Fibroblast of mammary gland (primary cell): Measurements from ENCODE around the gene TOR3A.
"Not testable (repeated sequence)": the region's sequence is repeated elsewhere in the genome, so short reads cannot be mapped to it uniquely, and the experiment has no call there.

Experiments
- DNase-seq: peaks from one replicate; pipeline ENCODE4 v3.0.0-alpha.2; 2010; ENCODE audit warnings: low read depth
- H3K4me3 ChIP-seq: 2 replicates; pipeline ENCODE4 v1.5.1; 2011; ENCODE audit warnings: low read depth, mild to moderate bottlenecking, low read length, moderate library complexity; ENCODE audit not compliant: control insufficient read depth
- TF ChIP-seq, protein P1 (sequence below): conservative IDR thresholded peaks from 2 replicates; pipeline ENCODE4 v1.5.1; 2011; ENCODE audit warnings: low read depth, low read length, inconsistent platforms; ENCODE audit not compliant: control insufficient read depth, insufficient read depth

TOR3A gene

DNA sequence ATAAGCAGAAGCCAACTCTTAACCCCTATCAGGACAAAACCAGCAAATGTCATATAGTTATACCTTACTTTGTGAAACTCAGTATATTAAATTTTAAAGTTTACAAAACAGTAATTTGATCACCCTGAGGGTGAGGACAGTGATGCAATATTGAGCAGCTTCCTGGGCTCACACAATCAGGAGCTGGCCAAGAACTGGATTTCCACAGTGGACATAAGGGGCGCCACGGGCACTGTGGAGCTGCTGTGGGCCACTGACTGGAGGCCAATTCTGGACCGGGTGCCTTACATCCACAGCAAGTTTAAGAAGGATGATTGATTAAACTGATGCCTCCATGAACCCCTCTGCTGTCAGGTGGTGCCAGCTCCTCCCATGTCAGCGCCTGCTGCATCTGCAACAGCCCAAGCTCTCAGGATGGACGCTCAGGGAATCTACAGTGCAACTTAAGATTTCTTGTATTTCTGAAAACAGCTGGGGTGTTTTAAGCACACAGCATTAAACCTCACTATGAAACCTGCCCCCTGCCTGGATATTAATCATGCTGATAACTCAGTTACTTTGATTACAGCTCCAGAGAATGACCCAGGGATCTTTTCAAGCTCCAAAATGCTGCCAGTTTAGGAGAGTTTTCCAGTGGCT is 55.9 kb downstream of the TOR3A start:
- peak; percentile 55 for DNase-seq
- TF ChIP-seq, protein P1, sequence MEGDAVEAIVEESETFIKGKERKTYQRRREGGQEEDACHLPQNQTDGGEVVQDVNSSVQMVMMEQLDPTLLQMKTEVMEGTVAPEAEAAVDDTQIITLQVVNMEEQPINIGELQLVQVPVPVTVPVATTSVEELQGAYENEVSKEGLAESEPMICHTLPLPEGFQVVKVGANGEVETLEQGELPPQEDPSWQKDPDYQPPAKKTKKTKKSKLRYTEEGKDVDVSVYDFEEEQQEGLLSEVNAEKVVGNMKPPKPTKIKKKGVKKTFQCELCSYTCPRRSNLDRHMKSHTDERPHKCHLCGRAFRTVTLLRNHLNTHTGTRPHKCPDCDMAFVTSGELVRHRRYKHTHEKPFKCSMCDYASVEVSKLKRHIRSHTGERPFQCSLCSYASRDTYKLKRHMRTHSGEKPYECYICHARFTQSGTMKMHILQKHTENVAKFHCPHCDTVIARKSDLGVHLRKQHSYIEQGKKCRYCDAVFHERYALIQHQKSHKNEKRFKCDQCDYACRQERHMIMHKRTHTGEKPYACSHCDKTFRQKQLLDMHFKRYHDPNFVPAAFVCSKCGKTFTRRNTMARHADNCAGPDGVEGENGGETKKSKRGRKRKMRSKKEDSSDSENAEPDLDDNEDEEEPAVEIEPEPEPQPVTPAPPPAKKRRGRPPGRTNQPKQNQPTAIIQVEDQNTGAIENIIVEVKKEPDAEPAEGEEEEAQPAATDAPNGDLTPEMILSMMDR: no peak
- H3K4me3 ChIP-seq: peak overlapping the region; percentile 10

DNA sequence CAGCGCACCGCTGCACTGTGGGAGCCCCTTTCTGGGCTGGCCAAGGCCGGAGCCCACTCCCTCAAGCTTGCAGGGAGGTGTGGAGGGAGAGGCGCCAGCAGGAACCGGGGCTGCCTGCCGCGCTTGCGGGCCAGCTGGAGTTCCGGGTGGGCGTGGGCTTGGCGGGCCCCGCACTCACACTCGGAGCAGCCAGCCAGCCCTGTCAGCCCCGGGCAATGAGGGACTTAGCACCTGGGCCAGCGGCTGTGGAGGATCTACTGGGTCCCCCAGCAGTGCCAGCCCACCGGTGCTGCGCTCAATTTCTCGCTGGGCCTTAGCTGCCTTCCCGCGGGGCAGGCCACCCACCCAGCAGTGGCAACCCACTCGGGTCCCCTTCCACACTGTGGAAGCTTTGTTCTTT is 56.9 kb downstream of the TOR3A start:
- DNase-seq, H3K4me3 ChIP-seq: not testable (repeated sequence)

DNA sequence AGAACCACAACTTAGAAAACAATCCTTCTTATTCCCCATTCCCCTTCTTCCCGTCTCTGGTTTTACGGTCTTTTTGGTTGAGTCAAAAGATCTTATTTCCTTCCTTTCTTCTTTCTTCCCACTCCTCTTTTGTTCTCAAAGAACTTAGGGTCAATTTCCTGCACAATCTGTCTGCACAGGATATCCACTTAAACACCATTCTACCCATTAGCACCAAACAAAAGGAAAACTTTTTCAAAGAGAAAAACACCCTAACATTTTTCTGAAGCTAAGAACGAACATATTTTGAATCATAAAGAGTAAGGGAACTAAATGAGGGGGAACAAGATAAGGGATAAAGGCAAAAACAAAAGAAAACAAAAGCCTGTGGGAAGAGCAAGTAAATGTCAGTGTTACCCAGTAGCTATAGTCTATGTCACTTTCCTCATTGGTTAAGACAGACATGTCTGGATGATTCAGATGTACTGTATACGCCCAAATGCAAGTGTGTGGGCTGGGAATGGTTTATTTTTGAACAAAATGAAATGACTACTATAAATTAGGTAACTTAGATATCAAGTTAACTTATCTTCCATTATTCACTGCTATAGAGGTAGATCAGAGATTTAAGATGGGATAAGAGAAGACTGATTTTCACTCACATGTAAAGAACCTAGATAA is 59.9 kb downstream of the TOR3A start:
- TF ChIP-seq, protein P1: no peak
- H3K4me3 ChIP-seq: peak overlapping the region; percentile 91

DNA sequence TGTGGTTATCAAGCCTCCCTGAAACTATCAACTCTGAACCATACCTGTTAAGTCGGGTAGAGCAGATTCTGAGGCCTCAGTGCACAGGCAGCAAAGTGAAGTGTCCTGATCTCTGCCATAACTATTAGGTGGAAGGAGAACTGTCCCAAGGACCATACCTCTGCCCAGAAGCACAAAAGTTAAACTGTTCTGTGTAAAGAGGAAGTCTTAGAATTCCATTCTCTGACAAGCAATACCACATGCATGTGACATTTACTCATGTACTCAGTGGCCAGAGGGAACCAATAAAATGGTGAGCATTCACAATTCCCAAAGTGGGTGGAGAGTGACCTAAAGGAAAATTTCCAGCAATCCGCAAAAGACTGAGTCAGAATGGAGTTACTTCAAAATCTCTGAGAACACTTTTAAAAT is 61.0 kb downstream of the TOR3A start:
- peak overlapping the region; percentile 91 for H3K4me3 ChIP-seq

More for the DNA sequence above, 59.9 kb downstream of the TOR3A start:
- peak; percentile 90 for DNase-seq

DNA sequence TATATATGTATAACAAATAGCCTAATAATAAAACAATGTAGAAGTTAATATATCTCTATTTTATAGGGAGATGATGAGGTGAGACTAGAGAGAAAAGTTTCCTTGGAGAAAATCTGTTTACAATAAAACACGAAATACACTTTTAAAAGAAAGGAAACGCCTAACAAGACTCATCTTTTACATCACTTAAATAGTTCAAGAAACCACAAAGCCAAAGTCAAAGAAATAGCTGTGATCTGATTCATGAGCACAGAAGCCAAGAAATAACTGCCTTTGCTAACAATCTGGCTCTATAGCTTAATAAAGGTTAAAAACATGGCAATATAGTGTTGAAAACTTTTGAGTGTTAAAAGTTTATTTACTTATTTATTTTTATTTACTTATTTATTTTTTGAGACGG is 61.5 kb downstream of the TOR3A start:
- peak overlapping the region; percentile 91 for H3K4me3 ChIP-seq
- TF ChIP-seq, protein P1: no peak
- peak; percentile 97 for DNase-seq

More for the DNA sequence above, 61.0 kb downstream of the TOR3A start:
- peak; percentile 99 for DNase-seq
- TF ChIP-seq, protein P1: no peak

DNA sequence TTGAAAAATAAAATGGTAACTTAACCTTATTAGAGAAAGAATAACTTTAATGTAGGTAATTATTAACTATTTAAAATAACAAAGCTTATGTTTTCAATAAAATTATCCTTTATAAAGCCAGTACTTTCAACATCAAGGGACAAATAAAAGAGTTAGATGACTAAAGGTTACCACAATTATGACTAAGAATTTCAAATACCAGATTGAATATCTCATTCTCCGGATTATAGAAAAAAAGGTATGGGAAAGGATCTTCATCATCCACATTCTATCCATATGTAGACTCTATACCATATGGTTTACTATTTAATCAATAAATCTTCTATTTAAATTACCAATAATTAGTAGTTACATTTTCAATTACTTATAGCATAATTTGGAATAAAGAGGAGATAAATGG is 62.8 kb downstream of the TOR3A start:
- peak; percentile 67 for DNase-seq
- TF ChIP-seq, protein P1: no peak
- H3K4me3 ChIP-seq: no peak overlapping the region

DNA sequence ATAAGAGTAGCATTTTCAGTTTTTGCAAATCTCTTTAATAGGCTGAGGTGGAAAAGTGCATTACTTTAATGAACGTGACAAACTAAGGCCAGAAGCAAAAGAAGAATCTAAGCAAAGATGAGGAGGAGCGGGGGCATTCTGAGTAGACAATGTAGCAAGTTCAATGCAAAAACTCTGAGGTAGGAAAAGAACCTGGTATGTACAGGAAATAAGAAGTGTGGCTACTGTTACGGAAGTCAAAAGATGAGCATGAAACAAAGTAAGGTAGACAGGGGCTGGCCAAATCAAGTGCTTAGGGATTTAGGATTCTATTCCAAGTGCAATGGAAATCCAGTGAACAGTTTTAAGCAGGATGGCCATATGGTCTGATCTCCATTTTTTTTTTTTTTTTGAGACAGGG is 63.7 kb downstream of the TOR3A start:
- no peak overlapping the region for H3K4me3 ChIP-seq
- TF ChIP-seq, protein P1: no peak
- DNase-seq: no peak
